Middle frontal gyrus (tissue), 1 donor: ENCODE data around the gene CSDE1.

Experiments
- DNase-seq: peaks from one replicate; pipeline ENCODE4 v3.0.0-alpha.2; 2015; ENCODE audit warnings: low spot score; ENCODE audit errors: extremely low spot score

Gene CSDE1

GRCh38 chr1:114702737-114703136, 55.0 kb downstream of the CSDE1 start:
- no peak for DNase-seq

- no peak for DNase-seq
Measured at GRCh38 chr1:114701931-114702330, 55.9 kb downstream of the CSDE1 start.

- DNase-seq: no peak
Measured at GRCh38 chr1:114700036-114700600, 57.7 kb downstream of the CSDE1 start.

GRCh38 chr1:114696810-114697209, 61.0 kb downstream of the CSDE1 start:
- no peak for DNase-seq

GRCh38 chr1:114695430-114696058, 62.2 kb downstream of the CSDE1 start, which contains the start of gene AMPD1:
TSS of gene AMPD1 (minus strand) at chr1:114695546. CDS start at chr1:114695471, 75 bp downstream.
- DNase-seq: no peak

GRCh38 chr1:114694540-114695310, 63.1 kb downstream of the CSDE1 start:
- DNase-seq: no peak

GRCh38 chr1:114692947-114693346, 64.8 kb downstream of the CSDE1 start:
- DNase-seq: no peak

- no peak for DNase-seq
Measured at GRCh38 chr1:114691061-114691460, 66.7 kb downstream of the CSDE1 start.

GRCh38 chr1:114690148-114690547, 67.6 kb downstream of the CSDE1 start:
- DNase-seq: no peak

- no peak for DNase-seq
Measured at GRCh38 chr1:114688526-114688925, 69.3 kb downstream of the CSDE1 start.

- DNase-seq: no peak
Measured at GRCh38 chr1:114685851-114686250, 71.9 kb downstream of the CSDE1 start.

GRCh38 chr1:114677691-114678090, 80.1 kb downstream of the CSDE1 start:
- DNase-seq: no peak

GRCh38 chr1:114676115-114676514, 81.7 kb downstream of the CSDE1 start:
- DNase-seq: no peak

- DNase-seq: no peak
Measured at GRCh38 chr1:114671939-114672275, 85.9 kb downstream of the CSDE1 start.

GRCh38 chr1:114671011-114671938, 86.5 kb downstream of the CSDE1 start:
- no peak for DNase-seq

GRCh38 chr1:114670083-114671010, 87.4 kb downstream of the CSDE1 start:
- peak; percentile 20 for DNase-seq

GRCh38 chr1:114669562-114670082, 88.2 kb downstream of the CSDE1 start, which contains the start of gene DENND2C:
TSS of gene DENND2C (minus strand) at chr1:114670049. CDS start at chr1:114625984, 44,065 bp downstream.
- DNase-seq: no peak

GRCh38 chr1:114668784-114669561, 88.8 kb downstream of the CSDE1 start:
- no peak for DNase-seq

GRCh38 chr1:114668373-114668772, 89.4 kb downstream of the CSDE1 start:
- no peak for DNase-seq
